ENCODE data around the gene BAG1.

- TF ChIP-seq POLR2A (IDR thresholded peaks at IDR 0.05; ENCODE audit: low read depth, low read length) (no peak), POLR2AphosphoS5 (IDR thresholded peaks at IDR 0.05; ENCODE audit: low read depth, low read length) (no peak)
Observed at GRCh38 chr9:33255014-33255413, 9.5 kb downstream of the BAG1 start.

Data from GM12892 (cell line).